HepG2 (cell line): ENCODE data around the gene TJP3. TPM values are rescaled to one million over a fixed set of nuclear protein-coding genes. Genes with fewer than 3 reads are reported as not detected.
A peak's percentile ranks its signal among the peaks of the same experiment; 100 is the strongest.

Source experiments
- ATF7 ChIP-seq, 2 experiments: fragments of 450-650 bp in 1 of 2; sonication (generic) in 1 of 2; formaldehyde crosslinking in 1 of 2; IDR thresholded peaks; 2 replicates each; pipeline versions ENCODE4 v1.4.0 to v1.6.1; 2016 to 2020; ENCODE audit warnings: antibody characterized with exemption in 1 of 2, mild to moderate bottlenecking in 1 of 2, missing genetic modification reagents in 1 of 2
- CREB1 ChIP-seq, 2 experiments: fragments of 450-650 bp in 1 of 2; IDR thresholded peaks; 2 replicates each; pipeline ENCODE4 v1.6.1; 2016 to 2017; ENCODE audit warnings: control low read depth in 1 of 2, mild to moderate bottlenecking in 1 of 2, missing compliant biosample characterization in 1 of 2, missing genetic modification characterization in 1 of 2
- FIP1L1 ChIP-seq: fragments of 200-400 bp; formaldehyde crosslinking; IDR thresholded peaks from 2 replicates; pipeline ENCODE4 v1.6.1; 2018; ENCODE audit warnings: low read depth, mild to moderate bottlenecking, low read length, moderate library complexity, borderline replicate concordance; ENCODE audit not compliant: insufficient read depth
- HCFC1 ChIP-seq: fragments of 150-350 bp; IDR thresholded peaks from 2 replicates; pipeline ENCODE4 v1.6.1; 2014; ENCODE audit warnings: low read depth, low read length
- JARID2 ChIP-seq: sonication (generic); formaldehyde crosslinking; IDR thresholded peaks from 2 replicates; pipeline ENCODE4 v1.8.1; 2023; ENCODE audit warnings: missing genetic modification reagents, inconsistent platforms; ENCODE audit not compliant: insufficient replicate concordance
- MEF2D ChIP-seq: sonication (generic); formaldehyde crosslinking; IDR thresholded peaks from 2 replicates; pipeline ENCODE4 v1.5.1; 2020; ENCODE audit warnings: mild to moderate bottlenecking, missing genetic modification reagents
- NR1H2 ChIP-seq: sonication (generic); formaldehyde crosslinking; IDR thresholded peaks from 2 replicates; pipeline ENCODE4 v1.8.1; 2022; ENCODE audit warnings: low read depth, missing genetic modification reagents, borderline replicate concordance
- POGZ ChIP-seq: sonication (generic); formaldehyde crosslinking; IDR thresholded peaks from 2 replicates; pipeline ENCODE4 v1.4.0; 2020; ENCODE audit warnings: mild to moderate bottlenecking, missing genetic modification reagents
- POLR2A ChIP-seq, 2 experiments: IDR thresholded peaks; 2 replicates each; pipeline ENCODE4 v1.6.1; 2011; ENCODE audit warnings: low read depth in 2 of 2, low read length in 2 of 2, mild to moderate bottlenecking in 1 of 2, moderate library complexity in 1 of 2; ENCODE audit not compliant: insufficient read depth in 1 of 2
- RBFOX2 ChIP-seq: fragments of 200-400 bp; formaldehyde crosslinking; IDR thresholded peaks from 2 replicates; pipeline ENCODE4 v1.6.1; 2017; ENCODE audit warnings: low read depth, mild to moderate bottlenecking, low read length
- RBM39 ChIP-seq: fragments of 200-400 bp; formaldehyde crosslinking; IDR thresholded peaks from one replicate; pipeline ENCODE4 v1.6.1; 2018; ENCODE audit warnings: antibody characterized with exemption, mild to moderate bottlenecking, low read depth, low read length; ENCODE audit not compliant: poor library complexity, severe bottlenecking
- RFX5 ChIP-seq: IDR thresholded peaks from 2 replicates; pipeline ENCODE4 v1.6.1; 2011; ENCODE audit warnings: low read depth, low read length, improper control_type of control experiment
- THYN1 ChIP-seq: sonication (generic); formaldehyde crosslinking; IDR thresholded peaks from 2 replicates; pipeline ENCODE4 v1.8.1; 2023; ENCODE audit warnings: low read depth, mild to moderate bottlenecking, moderate library complexity, missing genetic modification reagents, borderline replicate concordance
- ZBTB38 ChIP-seq: sonication (generic); formaldehyde crosslinking; IDR thresholded peaks from 2 replicates; pipeline ENCODE4 v1.5.1; 2020; ENCODE audit warnings: mild to moderate bottlenecking, missing genetic modification reagents
- ZEB1 ChIP-seq: IDR thresholded peaks from 2 replicates; pipeline ENCODE4 v1.6.1; 2012; ENCODE audit warnings: mild to moderate bottlenecking, low read depth, inconsistent platforms; ENCODE audit not compliant: insufficient replicate concordance
- ZNF3 ChIP-seq: IDR thresholded peaks from 2 replicates; pipeline ENCODE4 v1.7.0; 2017; ENCODE audit warnings: inconsistent platforms
- ZNF496 ChIP-seq: sonication (generic); formaldehyde crosslinking; IDR thresholded peaks from 2 replicates; pipeline ENCODE4 v1.8.1; 2023; ENCODE audit warnings: mild to moderate bottlenecking, moderate library complexity, missing genetic modification reagents; ENCODE audit not compliant: insufficient replicate concordance
- ZNF546 ChIP-seq: sonication (generic); formaldehyde crosslinking; conservative IDR thresholded peaks from 2 replicates; pipeline ENCODE4 v1.8.1; 2023; ENCODE audit warnings: mild to moderate bottlenecking, missing genetic modification reagents
- ZNF704 ChIP-seq: sonication (generic); formaldehyde crosslinking; IDR thresholded peaks from 2 replicates; pipeline ENCODE4 v1.8.1; 2023; ENCODE audit warnings: mild to moderate bottlenecking, inconsistent platforms, moderate library complexity, missing genetic modification reagents, borderline replicate concordance
- ZNF747 ChIP-seq: sonication (generic); formaldehyde crosslinking; IDR thresholded peaks from 2 replicates; pipeline ENCODE4 v1.8.1; 2023; ENCODE audit warnings: missing genetic modification reagents, mild to moderate bottlenecking, borderline replicate concordance
- ZSCAN21 ChIP-seq: sonication (generic); formaldehyde crosslinking; IDR thresholded peaks from 2 replicates; pipeline ENCODE4 v1.8.0; 2022; ENCODE audit warnings: mild to moderate bottlenecking, missing genetic modification reagents, moderate library complexity, borderline replicate concordance
- ZXDC ChIP-seq: sonication (generic); formaldehyde crosslinking; IDR thresholded peaks from 2 replicates; pipeline ENCODE4 v1.5.0; 2020; ENCODE audit warnings: mild to moderate bottlenecking, missing genetic modification reagents
- polyA plus RNA-seq, 8 experiments: library from polyadenylated mRNA; depleted of rRNA in 3 of 8; stranded (reverse) in 7 of 8; unstranded in 1 of 8; fragments of >200 nt; fragmentation: Illumina TruSeq in 4 of 8; extraction: Trizol in 4 of 8; gene quantifications; 2 replicates each; pipeline versions ENCODE4 v1.2.1 to v1.2.3, GENCODE V29; 2011 to 2016; ENCODE audit warnings: low read depth in 4 of 8, missing spikeins in 1 of 8, mixed read lengths in 1 of 8; ENCODE audit not compliant: insufficient read depth in 1 of 8
- total RNA-seq, 5 experiments: library from RNA; depleted of rRNA; stranded (reverse); fragments of >200 nt; fragmentation: Illumina TruSeq; extraction: Trizol; gene quantifications; 2 replicates each; pipeline ENCODE4 v1.2.3, GENCODE V29; 2016; ENCODE audit warnings: low read depth in 1 of 5
- TF ChIP-seq, protein P1 (sequence below): sonication (generic); formaldehyde crosslinking; IDR thresholded peaks from 2 replicates; pipeline ENCODE4 v1.5.0; 2020; ENCODE audit warnings: mild to moderate bottlenecking, missing genetic modification reagents, moderate library complexity

TJP3 gene
- total and polyA plus RNA-seq, 2 of the 13 experiments (the other 11 are each of a cell fraction or from before 2014, with no cell fraction given), result 2.3 to 21.5 TPM

DNA sequence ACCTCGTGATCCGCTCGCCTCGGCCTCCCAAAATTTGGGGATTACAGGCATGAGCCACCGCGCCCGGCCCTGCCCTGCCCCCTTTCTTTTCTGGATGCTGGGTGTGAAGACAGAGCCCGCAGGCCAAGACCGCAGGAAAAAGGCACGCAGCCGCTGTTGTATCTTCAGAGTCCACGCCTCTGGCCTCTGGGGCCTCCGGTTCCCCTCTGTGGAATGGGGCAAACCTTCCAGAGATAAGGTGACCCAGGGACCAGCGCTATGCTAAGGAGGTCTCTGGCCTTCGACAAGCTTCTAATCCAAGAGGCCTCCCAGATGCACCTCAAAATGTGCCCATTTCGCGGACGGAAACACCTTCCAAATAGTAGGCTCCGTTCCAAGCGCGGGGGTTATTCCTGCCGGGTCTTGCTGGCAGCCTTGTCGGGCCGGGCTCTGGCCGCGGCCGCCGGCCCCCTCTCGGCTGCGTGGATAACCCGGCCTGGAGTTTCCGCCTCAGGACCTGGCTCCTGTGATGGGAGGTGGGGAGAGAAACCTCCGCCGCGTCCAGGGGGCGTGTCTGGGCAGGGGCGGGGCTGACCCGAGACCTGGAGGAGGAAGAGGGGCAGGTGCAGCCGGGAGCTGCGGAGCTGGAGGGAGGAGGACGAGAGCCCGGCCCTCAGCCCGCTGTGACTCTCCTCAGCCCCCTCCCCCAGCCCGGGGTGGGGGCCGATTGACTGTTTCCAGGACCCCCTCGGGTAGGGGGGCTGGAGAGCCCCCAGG lies 13.1 kb downstream of the TJP3 start (continued):
- TF ChIP-seq ZXDC (no peak), ZBTB38 (CRISPR knock-in tag) (no peak), ZNF546 (CRISPR knock-in tag) (peak; percentile 78; the same call in 1 of the 2 replicates), POGZ (CRISPR knock-in tag) (0 out of 2 replicates have a peak, but pooled peaks have one; percentile 21), RBM39 (peak; percentile 77), ZEB1 (peak; percentile 37), CREB1 (IDR thresholded peaks at IDR 0.05) (0 out of 2 replicates have a peak, but pooled peaks have one; percentile 7), CREB1 (CRISPR knock-in tag; IDR thresholded peaks at IDR 0.05) (no peak), ZNF3 (0 out of 2 replicates have a peak, but pooled peaks have one; percentile 43), ZSCAN21 (CRISPR knock-in tag) (peak; percentile 53; the same call in 1 of the 2 replicates), ZNF704 (CRISPR knock-in tag) (0 out of 2 replicates have a peak, but pooled peaks have one; percentile 41), ATF7 (IDR thresholded peaks at IDR 0.05) (no peak), ATF7 (CRISPR knock-in tag; IDR thresholded peaks at IDR 0.05) (no peak), RFX5 (peak; percentile 33; the same call in 1 of the 2 replicates), MEF2D (no peak), RBFOX2 (no peak), THYN1 (CRISPR knock-in tag) (no peak), HCFC1 (no peak), FIP1L1 (0 out of 2 replicates have a peak, but pooled peaks have one; percentile 87), POLR2A (IDR thresholded peaks at IDR 0.05; ENCODE audit: insufficient read depth in 1 of 2, low read depth in 2 of 2, low read length in 2 of 2) (no peak), NR1H2 (CRISPR knock-in tag) (no peak), ZNF747 (CRISPR knock-in tag) (no peak), JARID2 (no peak), ZNF496 (CRISPR knock-in tag) (no peak)
- TF ChIP-seq, protein P1, sequence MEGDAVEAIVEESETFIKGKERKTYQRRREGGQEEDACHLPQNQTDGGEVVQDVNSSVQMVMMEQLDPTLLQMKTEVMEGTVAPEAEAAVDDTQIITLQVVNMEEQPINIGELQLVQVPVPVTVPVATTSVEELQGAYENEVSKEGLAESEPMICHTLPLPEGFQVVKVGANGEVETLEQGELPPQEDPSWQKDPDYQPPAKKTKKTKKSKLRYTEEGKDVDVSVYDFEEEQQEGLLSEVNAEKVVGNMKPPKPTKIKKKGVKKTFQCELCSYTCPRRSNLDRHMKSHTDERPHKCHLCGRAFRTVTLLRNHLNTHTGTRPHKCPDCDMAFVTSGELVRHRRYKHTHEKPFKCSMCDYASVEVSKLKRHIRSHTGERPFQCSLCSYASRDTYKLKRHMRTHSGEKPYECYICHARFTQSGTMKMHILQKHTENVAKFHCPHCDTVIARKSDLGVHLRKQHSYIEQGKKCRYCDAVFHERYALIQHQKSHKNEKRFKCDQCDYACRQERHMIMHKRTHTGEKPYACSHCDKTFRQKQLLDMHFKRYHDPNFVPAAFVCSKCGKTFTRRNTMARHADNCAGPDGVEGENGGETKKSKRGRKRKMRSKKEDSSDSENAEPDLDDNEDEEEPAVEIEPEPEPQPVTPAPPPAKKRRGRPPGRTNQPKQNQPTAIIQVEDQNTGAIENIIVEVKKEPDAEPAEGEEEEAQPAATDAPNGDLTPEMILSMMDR, result peak; percentile 28
